ENCODE measurements around the gene TLK2. TPM values are rescaled to one million over a fixed set of nuclear protein-coding genes. Genes with fewer than 3 reads are reported as not detected.

TLK2 gene
- polyA plus RNA-seq, 1 experiment, result 57.4 TPM

GRCh38 chr17:62578757-62579487 is 100.3 kb downstream of the TLK2 start:
- CTCF ChIA-PET, result interaction anchor here (0.6 kb wide), 1 partner anchor 15 kb away, joined by 3 read pairs; no protein-coding TSS in a partner anchor
- H3K9me3 ChIP-seq (ENCODE audit: control insufficient read depth, insufficient read depth, low read length), result no peaks in the 10 kb centered on the region
- no peaks in the 10 kb centered on the region for H3K27me3 ChIP-seq (ENCODE audit: control insufficient read depth, insufficient read depth, low read length)
- DNase-seq (ENCODE audit: low read depth, low spot score), result no peak
- POLR2A ChIA-PET, result no interaction called here
- no peak for TF ChIP-seq CTCF (IDR thresholded peaks at IDR 0.05; ENCODE audit: low read depth, low read length)
- no peak overlapping the region for H3K27ac ChIP-seq (ENCODE audit: low read depth, low read length)
- H3K4me3 ChIP-seq (ENCODE audit: low read depth, low read length), result no peak overlapping the region

- no peak overlapping the region for H3K27ac ChIP-seq (ENCODE audit: low read depth, low read length)
- H3K27me3 ChIP-seq (ENCODE audit: control insufficient read depth, insufficient read depth, low read length), result no peaks in the 10 kb centered on the region
- no peaks in the 10 kb centered on the region for H3K9me3 ChIP-seq (ENCODE audit: control insufficient read depth, insufficient read depth, low read length)
- ChIA-PET CTCF (no interaction called here), POLR2A (no interaction called here)
- DNase-seq (ENCODE audit: low read depth, low spot score), result no peak
- H3K4me3 ChIP-seq (ENCODE audit: low read depth, low read length), result no peak overlapping the region
- TF ChIP-seq CTCF (IDR thresholded peaks at IDR 0.05; ENCODE audit: low read depth, low read length), result no peak
Observed at GRCh38 chr17:62580947-62581346, 102.3 kb downstream of the TLK2 start.

- Histone ChIP-seq H3K27me3 (ENCODE audit: control insufficient read depth, insufficient read depth, low read length) (no peaks in the 10 kb centered on the region), H3K9me3 (ENCODE audit: control insufficient read depth, insufficient read depth, low read length) (no peaks in the 10 kb centered on the region), H3K4me3 (ENCODE audit: low read depth, low read length) (no peak overlapping the region), H3K27ac (ENCODE audit: low read depth, low read length) (no peak overlapping the region)
- no peak for DNase-seq (ENCODE audit: low read depth, low spot score)
- POLR2A ChIA-PET, result no interaction called here
- no peak for TF ChIP-seq CTCF (IDR thresholded peaks at IDR 0.05; ENCODE audit: low read depth, low read length)
- CTCF ChIA-PET, result no interaction called here
Observed at GRCh38 chr17:62581764-62582163, 103.1 kb downstream of the TLK2 start.

GRCh38 chr17:62587554-62587953 is 108.9 kb downstream of the TLK2 start:
- no peak for TF ChIP-seq CTCF (IDR thresholded peaks at IDR 0.05; ENCODE audit: low read depth, low read length)
- CTCF ChIA-PET, result no interaction called here

GRCh38 chr17:62588109-62588508 is 109.5 kb downstream of the TLK2 start:
- POLR2A ChIA-PET, result no interaction called here
- no peaks in the 10 kb centered on the region for H3K9me3 ChIP-seq (ENCODE audit: control insufficient read depth, insufficient read depth, low read length)

More at GRCh38 chr17:62587554-62587953, 108.9 kb downstream of the TLK2 start:
- H3K27ac ChIP-seq (ENCODE audit: low read depth, low read length), result no peak overlapping the region
- no peaks in the 10 kb centered on the region for H3K9me3 ChIP-seq (ENCODE audit: control insufficient read depth, insufficient read depth, low read length)
- no peaks in the 10 kb centered on the region for H3K27me3 ChIP-seq (ENCODE audit: control insufficient read depth, insufficient read depth, low read length)
- POLR2A ChIA-PET, result no interaction called here
- DNase-seq (ENCODE audit: low read depth, low spot score), result no peak
- no peak overlapping the region for H3K4me3 ChIP-seq (ENCODE audit: low read depth, low read length)

More at GRCh38 chr17:62588109-62588508, 109.5 kb downstream of the TLK2 start:
- CTCF ChIA-PET, result no interaction called here
- no peak for DNase-seq (ENCODE audit: low read depth, low spot score)
- H3K27ac ChIP-seq (ENCODE audit: low read depth, low read length), result no peak overlapping the region
- H3K4me3 ChIP-seq (ENCODE audit: low read depth, low read length), result no peak overlapping the region
- TF ChIP-seq CTCF (IDR thresholded peaks at IDR 0.05; ENCODE audit: low read depth, low read length), result no peak
- no peaks in the 10 kb centered on the region for H3K27me3 ChIP-seq (ENCODE audit: control insufficient read depth, insufficient read depth, low read length)

Measured in AG04450 (cell line).